GM12878 (cell line): ENCODE measurements around the gene CALHM2.

ENCODE experiments used
- BCL11A ChIP-seq: IDR thresholded peaks from 2 replicates; pipeline ENCODE4 v1.6.1; 2011; ENCODE audit warnings: low read depth, low read length
- BHLHE40 ChIP-seq, 2 experiments: fragments of 450-650 bp in 1 of 2; IDR thresholded peaks; 2 replicates each; pipeline ENCODE4 v1.6.1; 2011 to 2017; ENCODE audit warnings: low read depth in 2 of 2, borderline replicate concordance in 1 of 2, improper control_type of control experiment in 1 of 2, low read length in 1 of 2, mild to moderate bottlenecking in 1 of 2
- MYC ChIP-seq: IDR thresholded peaks from 2 replicates; pipeline ENCODE4 v1.6.1; 2011; ENCODE audit warnings: mild to moderate bottlenecking, low read length, moderate library complexity, inconsistent platforms; ENCODE audit not compliant: insufficient read depth, insufficient replicate concordance, insufficient read length, severe bottlenecking

DNA sequence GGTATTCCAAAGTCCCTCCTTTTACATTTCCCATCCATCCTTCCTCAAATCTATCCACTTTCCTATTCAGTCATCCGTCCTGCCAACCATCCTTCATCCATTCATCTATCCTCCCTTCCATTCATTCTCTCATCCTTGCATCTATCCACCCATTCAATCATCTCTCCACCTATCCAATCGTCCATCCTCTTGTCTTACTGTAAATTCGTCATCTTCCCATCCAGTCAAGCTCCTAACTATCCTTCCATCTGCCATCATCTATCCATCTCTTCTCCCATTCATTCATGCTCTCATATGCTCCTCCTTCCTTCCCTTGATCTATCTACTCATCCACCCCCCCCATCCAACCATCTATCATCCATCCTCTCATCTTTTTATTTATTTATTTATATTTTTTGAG is 21.9 kb upstream of the CALHM2 start:
- no peak for TF ChIP-seq BHLHE40 (IDR thresholded peaks at IDR 0.05; ENCODE audit: borderline replicate concordance in 1 of 2, low read depth in 2 of 2, low read length in 1 of 2)
- TF ChIP-seq BCL11A: no peak
- TF ChIP-seq MYC: no peak
